ENCODE measurements around the gene HERC2. TPM values are rescaled to one million over a fixed set of nuclear protein-coding genes. Genes with fewer than 3 reads are reported as not detected.
"Not testable (repeated sequence)": the region's sequence is repeated elsewhere in the genome, so short reads cannot be mapped to it uniquely, and the experiment has no call there.

Gene HERC2
- total and polyA plus RNA-seq, 2 donors from 2014 or later = 17.9 to 58.4 TPM

DNA sequence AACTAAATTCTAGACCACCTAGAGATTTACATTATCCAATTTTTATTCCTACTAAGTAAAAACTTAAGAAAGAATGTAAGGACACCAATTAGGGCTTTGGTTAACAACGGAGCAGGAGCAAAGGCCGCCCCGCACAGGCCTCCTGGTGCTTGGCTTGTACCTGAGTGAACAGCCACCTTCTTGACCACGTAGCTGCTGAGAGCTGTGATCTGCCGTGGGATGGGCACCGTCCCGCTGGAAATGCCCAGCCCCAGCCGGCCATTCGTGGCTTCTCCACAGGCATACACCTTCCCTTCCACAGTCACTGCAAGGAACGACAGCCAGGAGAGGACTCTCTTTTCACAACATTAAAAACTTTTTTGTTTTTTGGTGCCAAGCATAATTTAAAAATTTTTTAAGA is 143.3 kb downstream of the HERC2 start:
- H3K4me1 ChIP-seq (ENCODE audit: control insufficient read depth in 2 of 3, insufficient read depth in 2 of 3, low read depth in 1 of 3, low read length in 3 of 3) = no peaks in the 10 kb centered on the region
- H3K9ac ChIP-seq (ENCODE audit: low read length in 3 of 3) = no peak overlapping the region
- H3K36me3 ChIP-seq (ENCODE audit: control insufficient read depth in 2 of 3, insufficient read depth in 3 of 3, low read length in 3 of 3) = peaks cover 2 to 14% (median 11%) of the 10 kb centered on the region in 3 donors
- DNase-seq (no peak), FAIRE-seq (no peak)
- H3K27ac ChIP-seq (ENCODE audit: low read depth in 2 of 2, low read length in 2 of 2) = no peak overlapping the region
- H3K27me3 ChIP-seq (ENCODE audit: control insufficient read depth, insufficient read depth, low read length) = no peaks in the 10 kb centered on the region
- H3K4me3 ChIP-seq (ENCODE audit: low read length in 3 of 3) = no peak overlapping the region
- no peaks in the 10 kb centered on the region for H3K9me3 ChIP-seq (ENCODE audit: control insufficient read depth in 2 of 3, insufficient read depth in 1 of 3, low read length in 3 of 3)
- TF ChIP-seq CTCF (IDR thresholded peaks at IDR 0.05; ENCODE audit: borderline replicate concordance, extremely low read depth, insufficient read depth) = no peak
- intact Hi-C loops (cut with DNase I) = no loop called here

- H3K9me3 ChIP-seq (ENCODE audit: control insufficient read depth in 2 of 3, insufficient read depth in 1 of 3, low read length in 3 of 3) = no peaks in the 10 kb centered on the region
- intact Hi-C loops (cut with DNase I) = no loop called here
- H3K9ac ChIP-seq (ENCODE audit: low read length in 3 of 3) = no peak overlapping the region
- peaks cover 2 to 14% (median 11%) of the 10 kb centered on the region in 3 donors for H3K36me3 ChIP-seq (ENCODE audit: control insufficient read depth in 2 of 3, insufficient read depth in 3 of 3, low read length in 3 of 3)
- DNase-seq (no peak), FAIRE-seq (no peak)
- no peak overlapping the region for H3K27ac ChIP-seq (ENCODE audit: low read depth in 2 of 2, low read length in 2 of 2)
- no peak for TF ChIP-seq CTCF (IDR thresholded peaks at IDR 0.05; ENCODE audit: borderline replicate concordance, extremely low read depth, insufficient read depth)
- no peak overlapping the region for H3K4me3 ChIP-seq (ENCODE audit: low read length in 3 of 3)
- H3K4me1 ChIP-seq (ENCODE audit: control insufficient read depth in 2 of 3, insufficient read depth in 2 of 3, low read depth in 1 of 3, low read length in 3 of 3) = no peaks in the 10 kb centered on the region
- H3K27me3 ChIP-seq (ENCODE audit: control insufficient read depth, insufficient read depth, low read length) = no peaks in the 10 kb centered on the region
These were observed 143.7 kb downstream of the HERC2 start for GRCh38 chr15:28178290-28178689.

- no peak for FAIRE-seq
- intact Hi-C loops (cut with DNase I) = no loop called here
These were observed 152.6 kb downstream of the HERC2 start for GRCh38 chr15:28169366-28169765.

GRCh38 chr15:28168405-28169121 is 153.4 kb downstream of the HERC2 start:
- H3K36me3 ChIP-seq (ENCODE audit: control insufficient read depth in 2 of 3, insufficient read depth in 3 of 3, low read length in 3 of 3) = peaks cover 2 to 42% (median 13%) of the 10 kb centered on the region in 3 donors
- H3K9me3 ChIP-seq (ENCODE audit: control insufficient read depth in 2 of 3, insufficient read depth in 1 of 3, low read length in 3 of 3); intact Hi-C loops (cut with DNase I); H3K27me3 ChIP-seq (ENCODE audit: control insufficient read depth, insufficient read depth, low read length); H3K4me3 ChIP-seq (ENCODE audit: low read length in 3 of 3); FAIRE-seq; H3K9ac ChIP-seq (ENCODE audit: low read length in 3 of 3); H3K27ac ChIP-seq (ENCODE audit: low read depth in 2 of 2, low read length in 2 of 2); H3K4me1 ChIP-seq (ENCODE audit: control insufficient read depth in 2 of 3, insufficient read depth in 2 of 3, low read depth in 1 of 3, low read length in 3 of 3); DNase-seq: not testable (repeated sequence)

More at GRCh38 chr15:28169366-28169765, 152.6 kb downstream of the HERC2 start:
- Histone ChIP-seq H3K27me3 (ENCODE audit: control insufficient read depth, insufficient read depth, low read length) (no peaks in the 10 kb centered on the region), H3K4me1 (ENCODE audit: control insufficient read depth in 2 of 3, insufficient read depth in 2 of 3, low read depth in 1 of 3, low read length in 3 of 3) (no peaks in the 10 kb centered on the region), H3K4me3 (ENCODE audit: low read length in 3 of 3) (no peak overlapping the region), H3K36me3 (ENCODE audit: control insufficient read depth in 2 of 3, insufficient read depth in 3 of 3, low read length in 3 of 3) (peaks cover 2 to 38% (median 13%) of the 10 kb centered on the region in 3 donors), H3K9ac (ENCODE audit: low read length in 3 of 3) (no peak overlapping the region), H3K27ac (ENCODE audit: low read depth in 2 of 2, low read length in 2 of 2) (no peak overlapping the region), H3K9me3 (ENCODE audit: control insufficient read depth in 2 of 3, insufficient read depth in 1 of 3, low read length in 3 of 3) (no peaks in the 10 kb centered on the region)
- no peak for DNase-seq
- no peak for TF ChIP-seq CTCF (IDR thresholded peaks at IDR 0.05; ENCODE audit: borderline replicate concordance, extremely low read depth, insufficient read depth)

All from kidney (tissue), 14 donors.